Left cardiac atrium (tissue), 4 donors: ENCODE results near the gene HPCA. TPM values are rescaled to one million over a fixed set of nuclear protein-coding genes. Genes with fewer than 3 reads are reported as not detected.

Source experiments
- ATAC-seq, 2 donors: fragments of 200-7000 bp; cut with Tn5 transposase; one replicate each; pipeline ENCODE4 v1.9.1; 2020; ENCODE audit warnings: mild to moderate bottlenecking in 2 of 2, moderate library complexity in 2 of 2
- DNase-seq: peaks from one replicate; pipeline ENCODE4 v3.0.0-alpha.2; 2020
- intact Hi-C, 2 donors: fragments of 100-400 bp; cut with DNase I; formaldehyde crosslinking; loops; one replicate each; pipeline versions ENCODE4 v1.14.1 to v1.15.1; 2022 to 2023
- total RNA-seq, 2 donors: library from RNA; stranded (reverse); fragmentation: NEBNext Ultra II Directional; extraction: Animal tissue kit (Norgen Biotek cat#: 25700); gene quantifications; one replicate each; pipeline ENCODE4 v1.2.1, GENCODE V29; 2021
- donor health status: DM: no; HTN: yes; CAD: no.
- donor health status: DM: no; HTN: yes; CAD: no; lungs with severe emphysema.
- donor health status: DM: yes; HTN: yes; CAD: no.
- donor health status: Dilated cardiomyopathy.

Gene HPCA
- total RNA-seq, 2 donors from 2014 or later, result not detected

DNA sequence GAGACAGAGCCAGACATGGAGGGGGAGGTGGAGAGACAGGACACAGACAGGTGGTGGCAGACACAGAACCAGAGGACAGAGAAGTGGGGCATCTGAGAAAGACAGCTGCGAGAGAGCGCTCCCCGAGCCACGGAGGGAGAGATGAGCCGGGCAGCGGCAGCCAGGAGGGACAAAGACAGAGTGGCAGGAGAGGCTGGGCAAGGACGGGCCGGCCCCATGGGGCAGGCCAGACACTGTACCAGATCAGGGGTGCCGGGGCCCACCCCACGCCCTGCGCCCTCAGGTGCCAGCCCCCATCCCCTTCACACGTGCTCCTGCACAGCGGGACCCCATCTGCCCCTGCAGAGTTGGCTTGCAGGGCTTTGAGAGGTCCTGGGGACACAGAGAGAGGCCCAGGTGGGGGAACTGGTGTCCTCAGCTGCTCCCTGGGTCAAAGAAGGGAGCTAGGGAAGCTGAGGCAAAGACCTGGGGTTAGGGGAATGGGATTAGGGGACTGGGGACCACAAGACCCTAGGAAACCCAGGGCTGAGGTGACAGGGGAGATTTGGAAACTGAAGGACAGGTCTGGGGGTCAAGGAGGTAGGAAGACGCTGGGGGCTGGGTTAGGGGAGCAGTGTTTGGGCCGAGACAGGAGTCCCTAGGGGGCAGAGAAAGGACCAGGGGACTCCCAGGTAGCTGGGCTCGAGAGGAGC is 16.2 kb upstream of the HPCA start:
- intact Hi-C loops, result loop anchor here in 1 of 2 donors (10.0 kb wide), 1 partner anchor 215 kb away; the partner anchor contains the start of gene AZIN2
- peak; percentile 7 to 21 for ATAC-seq
- DNase-seq, result no peak

DNA sequence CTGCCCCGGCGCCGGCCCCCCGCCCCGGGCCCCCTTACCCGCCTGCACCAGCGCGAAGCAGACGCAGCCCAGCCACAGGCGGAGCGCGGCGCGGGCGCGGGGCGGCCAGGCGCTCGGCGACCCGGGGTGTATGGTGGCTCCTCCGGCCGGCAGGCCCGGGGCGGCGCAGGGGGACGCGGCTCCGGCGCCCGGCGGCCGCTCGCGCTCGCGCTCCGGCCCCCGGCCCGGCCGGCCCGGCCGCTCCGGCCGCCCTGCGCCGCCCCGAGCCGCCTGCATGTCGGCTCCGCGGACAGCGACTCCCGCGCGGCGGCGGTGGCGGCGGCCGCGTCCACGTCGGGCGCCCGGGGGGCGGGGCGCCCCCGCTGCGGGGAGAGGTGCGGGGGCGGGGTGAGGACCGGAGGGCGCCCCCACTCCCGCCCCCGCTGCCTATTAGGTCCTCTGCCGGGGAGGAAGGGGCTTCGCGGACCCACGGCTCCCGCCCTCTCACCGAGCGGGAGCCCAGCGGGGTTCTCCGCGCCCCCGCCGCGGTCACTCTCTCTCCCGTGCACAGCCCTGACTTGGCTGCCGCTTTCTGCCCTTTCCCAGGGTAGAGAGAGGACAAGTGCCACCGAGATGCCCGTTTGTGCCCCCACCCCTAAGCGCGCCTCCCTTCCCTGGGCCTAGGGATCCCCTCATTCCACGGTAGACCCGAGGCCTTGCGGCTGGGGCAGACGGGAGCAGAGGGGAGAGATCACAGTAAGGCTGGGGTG is 15.5 kb upstream of the HPCA start, which contains the start of gene FNDC5:
TSS of gene FNDC5 (minus strand) at position 298 of the 749 bp plus-strand sequence.
- ATAC-seq (peak; percentile 53 to 82), DNase-seq (no peak)
- intact Hi-C loops, result loop anchor here in 1 of 2 donors (10.0 kb wide), 1 partner anchor 214 kb away; the partner anchor contains the start of gene AZIN2

DNA sequence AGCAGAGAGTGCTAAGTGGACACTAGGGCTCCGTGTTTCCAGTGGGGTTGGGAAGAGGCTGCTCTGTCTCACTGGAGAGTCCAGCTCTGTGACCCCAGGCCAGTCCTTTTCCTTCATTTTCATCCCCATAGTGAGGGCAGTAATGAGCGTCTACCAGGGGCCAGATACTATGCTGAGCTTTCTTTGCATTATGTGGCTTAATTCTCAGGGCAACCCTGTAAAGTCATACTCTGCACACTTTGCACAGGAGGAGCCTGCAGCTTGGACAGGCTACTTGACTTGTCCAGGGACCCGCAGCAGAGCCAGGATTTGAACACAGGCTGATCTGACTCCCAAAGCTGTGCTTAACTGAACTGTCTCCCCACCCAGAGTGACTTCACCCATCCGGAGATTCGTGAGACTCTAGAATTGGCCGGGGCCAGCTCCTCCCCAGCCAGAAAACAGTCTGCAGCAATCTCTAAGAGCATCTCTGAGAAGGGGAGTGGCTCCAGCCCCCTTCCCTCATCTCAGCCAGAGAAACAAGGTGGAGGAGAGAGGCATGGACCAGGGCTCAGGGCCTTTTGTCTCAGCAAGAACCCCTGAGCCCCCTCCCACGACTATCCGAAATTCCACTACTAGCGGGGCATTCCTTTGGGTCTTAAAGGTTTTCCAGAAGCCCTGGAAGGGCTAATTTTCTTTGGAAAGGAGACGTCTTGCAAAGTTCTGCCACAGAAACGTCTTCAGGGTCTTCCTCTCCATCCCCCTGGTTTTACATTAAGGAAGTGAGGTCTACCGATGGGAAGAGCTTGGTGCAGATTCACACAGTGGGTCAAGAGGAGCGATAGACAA is 14.7 kb upstream of the HPCA start:
- DNase-seq (no peak), ATAC-seq (peak in 1 of 2 donors; percentile 42)
- intact Hi-C loops, result loop anchor here in 1 of 2 donors (10.0 kb wide), 1 partner anchor 213 kb away; the partner anchor contains the start of gene AZIN2

DNA sequence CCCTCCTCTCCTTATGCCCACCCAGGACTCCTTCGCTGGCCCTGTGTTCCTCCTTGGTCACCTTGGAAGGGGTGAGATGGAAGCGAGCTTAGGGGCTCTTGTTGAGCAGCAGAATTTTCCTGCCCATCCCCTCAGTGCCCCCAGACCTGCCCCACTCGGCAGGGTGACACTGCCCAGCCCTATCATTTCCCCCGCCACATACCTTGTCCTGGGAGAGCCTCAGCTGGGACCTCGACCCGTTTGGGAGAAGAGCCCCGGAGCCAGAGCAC is 14.2 kb upstream of the HPCA start:
- ATAC-seq, result no peak
- intact Hi-C loops, result loop anchor here in 1 of 2 donors (10.0 kb wide), 1 partner anchor 213 kb away; the partner anchor contains the start of gene AZIN2
- no peak for DNase-seq

DNA sequence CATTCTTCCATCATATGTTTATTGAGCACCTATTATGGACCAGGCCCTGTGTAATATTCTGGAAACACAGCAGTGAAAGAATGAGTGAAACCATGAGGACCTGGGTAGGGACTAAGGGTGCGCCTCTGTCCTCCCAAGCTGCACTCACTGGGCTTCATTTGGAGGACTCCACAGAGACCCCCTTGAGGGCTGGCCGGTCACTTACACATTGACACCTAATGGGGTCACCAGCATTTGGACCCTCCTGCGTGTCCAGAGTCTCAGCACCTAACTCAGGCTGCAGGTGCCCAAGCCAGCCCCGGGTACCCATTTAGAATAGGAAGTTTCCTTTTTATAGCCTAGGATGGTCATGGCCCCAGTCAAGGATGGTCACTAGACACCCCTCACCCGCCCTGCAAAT is 12.8 kb upstream of the HPCA start:
- no peak for DNase-seq
- no peak for ATAC-seq
- intact Hi-C loops, result loop anchor here in 1 of 2 donors (10.0 kb wide), 1 partner anchor 211 kb away; the partner anchor contains the start of gene AZIN2

DNA sequence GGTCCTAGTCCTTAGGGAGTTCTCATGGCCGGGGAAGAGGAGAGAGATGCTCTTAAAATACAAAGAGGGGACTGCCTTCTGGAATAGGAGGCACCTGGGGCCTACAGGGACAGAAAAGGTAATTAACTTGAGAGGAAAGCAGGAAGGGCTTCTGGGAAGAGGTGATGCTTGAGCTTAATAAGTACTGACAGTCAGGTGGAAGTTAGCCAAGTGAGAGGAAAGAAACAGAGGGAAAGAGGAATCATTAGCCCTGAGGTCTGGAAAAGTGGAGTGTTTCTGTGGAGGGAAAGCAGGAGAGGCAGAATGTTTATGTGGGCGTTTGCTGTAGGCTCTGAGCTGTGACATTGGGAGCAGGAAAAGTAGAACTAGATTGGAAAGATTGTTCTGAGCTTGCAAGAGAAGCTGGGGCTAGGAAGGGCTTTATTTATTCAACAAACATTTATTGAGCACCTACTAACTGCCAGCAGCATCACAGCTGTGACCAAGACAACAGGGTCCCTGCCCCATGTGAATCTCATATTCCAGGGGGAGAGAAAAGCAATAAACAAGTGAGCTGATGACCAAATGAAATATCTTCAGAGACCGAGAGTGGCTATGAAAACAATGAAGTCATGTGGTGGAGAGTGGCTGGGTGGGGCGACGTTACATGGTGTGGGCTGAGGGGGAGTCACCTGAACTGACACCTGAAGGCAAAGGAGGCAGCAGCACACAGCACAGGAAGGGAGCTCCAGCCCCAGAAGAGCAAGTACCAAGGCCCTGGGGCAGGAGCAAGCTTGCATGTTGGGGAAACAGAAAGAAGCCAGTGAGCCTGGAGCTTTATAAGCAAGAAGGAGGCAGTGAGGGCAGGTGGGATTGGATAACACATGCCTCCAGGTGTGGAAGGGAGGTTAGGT is 11.2 kb upstream of the HPCA start:
- DNase-seq, result no peak
- no peak for ATAC-seq
- intact Hi-C loops, result loop anchor here in 1 of 2 donors (10.0 kb wide), 1 partner anchor 210 kb away; the partner anchor contains the start of gene AZIN2

DNA sequence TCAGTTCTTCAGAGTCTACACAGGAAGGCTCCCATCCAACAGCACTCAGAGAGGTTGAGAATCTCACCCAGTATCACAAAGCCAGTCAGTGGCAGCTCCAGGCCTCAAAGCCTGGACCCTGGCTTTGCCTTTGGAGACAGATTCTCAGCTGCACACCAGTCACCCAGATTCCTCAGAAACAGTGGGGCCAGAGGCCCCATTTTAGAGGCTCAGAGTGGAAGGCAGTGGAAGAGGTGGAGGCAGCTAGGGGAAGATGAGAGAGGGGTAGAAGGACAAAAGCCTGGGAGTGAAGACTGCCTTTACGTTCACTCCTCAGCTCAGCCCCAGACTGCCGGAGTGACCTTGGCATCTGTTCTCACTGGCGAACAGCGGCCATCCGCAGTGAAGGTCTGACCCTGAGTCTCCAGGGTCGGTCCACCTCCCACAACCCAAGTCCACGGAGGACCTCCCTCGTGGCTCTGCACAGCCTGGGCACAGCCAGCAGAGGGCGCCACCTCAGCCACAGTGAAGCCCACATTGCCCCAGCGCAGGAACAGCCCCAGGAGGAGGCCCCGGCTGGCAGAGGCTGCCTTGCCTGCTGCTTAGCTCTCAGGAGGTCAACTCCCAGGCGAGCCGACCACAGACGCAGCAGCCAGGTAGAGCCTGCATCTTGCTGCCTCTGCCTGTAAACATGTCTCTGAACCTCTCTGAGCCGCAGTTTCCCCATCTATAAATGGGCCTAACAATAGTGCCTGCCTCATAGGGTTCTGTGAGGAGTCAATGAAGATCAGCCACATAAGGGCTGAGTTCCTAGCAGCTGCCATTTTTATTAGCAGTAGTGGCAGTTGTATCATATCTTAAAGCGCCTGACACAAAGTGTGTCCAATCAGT is 9.7 kb upstream of the HPCA start:
- ATAC-seq, result peak; percentile 38 to 63
- intact Hi-C loops, result loop anchor here in 1 of 2 donors (10.0 kb wide), 1 partner anchor 208 kb away; the partner anchor contains the start of gene AZIN2
- peak; percentile 60 for DNase-seq

DNA sequence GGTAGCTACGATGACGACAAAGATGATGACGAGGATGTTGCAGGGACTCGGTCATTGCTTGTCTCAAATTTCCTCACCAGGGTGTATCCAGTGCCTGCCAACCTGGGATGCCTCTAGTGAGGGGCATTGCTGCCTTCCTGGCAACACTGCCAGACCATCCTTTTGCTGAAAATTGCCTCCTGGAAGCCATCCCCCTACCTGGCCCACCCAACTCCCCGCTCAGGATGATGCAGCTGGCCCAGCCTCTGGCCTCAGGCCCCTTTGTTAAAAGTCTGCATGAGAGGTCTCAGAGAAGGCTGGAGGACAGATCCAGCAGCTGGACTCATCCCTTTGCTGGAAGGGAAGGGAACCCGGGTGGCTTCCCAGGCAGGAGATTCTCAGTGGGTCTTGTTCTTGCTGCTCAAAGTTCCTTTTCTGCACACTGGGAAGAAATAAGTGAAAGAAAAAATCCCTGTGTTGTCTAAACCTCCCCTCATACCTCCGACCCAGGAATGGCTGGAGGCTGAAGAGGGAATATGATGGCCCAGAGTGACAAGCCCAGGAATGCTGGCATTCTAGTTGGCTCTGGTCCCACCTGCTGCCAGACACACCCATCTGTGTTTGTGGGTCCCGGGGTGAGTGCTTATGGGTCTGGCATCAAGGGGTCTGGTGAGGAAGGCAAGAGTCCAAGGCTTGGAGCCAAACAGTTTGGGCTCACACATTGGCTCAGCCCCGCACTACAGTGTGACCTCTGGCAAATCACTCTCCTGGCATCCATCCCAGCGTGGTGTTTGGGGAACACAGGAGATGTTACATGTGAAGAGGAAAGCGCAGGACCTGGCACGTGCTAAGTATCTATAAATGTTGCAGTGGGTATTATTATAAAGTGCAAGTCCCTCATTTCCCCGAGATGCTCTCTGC is 8.8 kb upstream of the HPCA start:
- intact Hi-C loops, result loop anchor here in 1 of 2 donors (10.0 kb wide), 1 partner anchor 207 kb away; the partner anchor contains the start of gene AZIN2
- peak; percentile 77 for DNase-seq
- ATAC-seq, result peak; percentile 47 to 78

DNA sequence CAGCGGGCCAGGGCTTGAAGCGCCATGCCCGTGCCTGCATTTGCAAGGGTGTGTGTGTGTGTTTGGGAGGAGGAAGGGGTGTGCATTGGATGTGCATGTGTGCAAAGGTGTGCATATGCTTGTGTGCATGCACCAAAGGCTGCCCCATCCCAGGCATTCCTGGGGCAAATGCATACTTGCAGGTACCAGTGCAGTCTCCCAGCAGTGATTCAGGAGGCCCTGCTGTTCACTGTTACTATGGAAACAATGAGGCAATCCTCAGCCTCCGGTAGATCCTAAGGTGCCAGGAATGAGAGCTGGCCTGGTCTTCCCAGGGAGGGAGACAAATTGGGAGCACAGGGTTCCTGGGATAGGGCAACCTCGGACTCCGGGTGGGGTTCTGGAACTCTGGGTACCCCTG is 8.1 kb upstream of the HPCA start:
- ATAC-seq, result no peak
- no peak for DNase-seq
- intact Hi-C loops, result loop anchor here in 1 of 2 donors (10.0 kb wide), 1 partner anchor 207 kb away; the partner anchor contains the start of gene AZIN2

DNA sequence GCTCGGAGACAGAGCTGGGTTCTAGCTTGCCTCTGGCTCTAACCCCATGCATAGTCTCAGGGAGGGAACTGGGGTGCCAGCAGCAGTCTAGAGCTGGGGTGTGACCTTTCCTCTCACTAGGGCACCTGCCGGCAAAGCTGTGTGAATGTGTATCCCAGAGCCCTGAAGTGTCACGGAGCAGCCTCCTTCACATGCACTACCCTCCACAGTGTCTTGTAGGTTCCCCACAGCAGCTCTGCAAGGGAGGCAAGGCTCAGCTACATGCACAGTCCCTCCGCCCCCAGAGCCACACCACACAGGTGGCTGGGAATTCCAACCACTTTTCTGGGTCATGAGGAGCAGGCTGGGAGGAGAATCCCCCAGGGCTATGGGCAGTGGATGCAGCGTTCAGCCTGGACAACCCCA is 7.7 kb upstream of the HPCA start:
- DNase-seq (no peak), ATAC-seq (no peak)
- intact Hi-C loops, result loop anchor here in 1 of 2 donors (10.0 kb wide), 1 partner anchor 206 kb away; the partner anchor contains the start of gene AZIN2

DNA sequence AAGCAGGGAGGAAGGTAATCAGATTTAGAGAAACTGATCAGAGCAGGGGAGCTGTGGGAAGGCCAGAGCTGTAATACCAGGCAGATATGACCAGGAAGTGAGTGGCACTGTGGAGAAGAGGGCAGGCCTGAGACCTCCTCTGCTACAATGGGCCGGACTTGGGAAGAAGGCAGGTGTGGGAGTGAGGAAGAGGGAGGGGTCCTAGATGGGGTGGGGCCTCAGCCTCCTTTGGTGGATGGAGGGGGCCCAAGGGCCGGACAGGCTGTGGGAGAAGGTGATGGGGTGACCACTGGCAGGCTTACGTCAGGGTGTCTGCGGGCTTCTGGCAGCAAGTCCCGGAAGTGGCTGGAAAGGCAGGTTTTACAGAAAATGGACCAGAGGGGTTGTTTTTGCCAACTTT is 5.0 kb upstream of the HPCA start:
- intact Hi-C loops, result no loop called here
- ATAC-seq, result no peak
- no peak for DNase-seq

DNA sequence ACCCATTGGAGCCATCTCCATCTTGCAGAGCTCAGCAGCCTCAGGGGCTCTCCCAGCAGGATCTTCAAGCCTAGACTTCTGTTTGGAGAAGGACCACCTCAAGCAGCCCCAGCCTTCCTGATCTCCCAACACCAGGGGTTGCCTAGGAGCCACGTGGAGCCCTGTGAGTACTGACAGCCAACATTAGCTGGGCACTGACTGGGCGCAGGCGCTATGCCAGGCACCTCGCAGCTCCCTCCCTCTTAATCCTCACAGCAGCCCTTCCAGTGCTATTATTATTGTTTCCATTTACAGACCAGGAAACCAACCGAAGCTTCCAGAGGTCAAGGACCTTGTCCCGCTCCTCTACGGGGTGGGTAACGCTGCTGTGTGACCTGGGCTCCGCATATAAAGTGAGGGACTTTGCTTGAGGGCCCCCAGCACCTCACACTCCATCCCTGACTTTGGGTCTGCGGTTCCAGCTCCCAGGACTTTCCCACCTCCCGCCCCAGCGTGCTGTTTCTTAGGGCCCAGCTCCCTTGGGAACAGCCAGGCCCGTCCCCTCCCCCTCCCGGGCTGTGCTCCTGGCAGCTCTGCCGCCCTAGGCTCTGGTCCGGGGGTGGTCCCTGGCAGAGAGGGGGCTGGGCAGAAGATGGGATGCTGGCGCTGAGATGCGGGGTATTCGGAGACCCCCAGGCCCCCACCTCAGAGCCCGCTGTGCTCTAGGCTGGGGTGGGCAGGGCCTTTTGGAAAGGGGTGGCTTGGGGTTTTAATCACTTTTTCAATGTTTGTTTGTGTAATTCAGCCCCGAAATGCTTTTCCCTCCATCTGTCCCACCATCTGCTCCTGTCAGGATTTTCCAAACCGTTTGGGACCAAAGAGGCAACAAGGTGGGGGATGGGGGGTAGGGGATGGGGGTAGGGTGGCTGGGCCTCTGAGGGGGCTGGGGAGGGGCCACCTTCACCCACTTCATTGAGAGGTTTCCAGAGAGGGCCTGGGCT is 4.1 kb upstream of the HPCA start:
- DNase-seq (peak; percentile 58), ATAC-seq (peak; percentile 62 to 67)
- intact Hi-C loops, result no loop called here

DNA sequence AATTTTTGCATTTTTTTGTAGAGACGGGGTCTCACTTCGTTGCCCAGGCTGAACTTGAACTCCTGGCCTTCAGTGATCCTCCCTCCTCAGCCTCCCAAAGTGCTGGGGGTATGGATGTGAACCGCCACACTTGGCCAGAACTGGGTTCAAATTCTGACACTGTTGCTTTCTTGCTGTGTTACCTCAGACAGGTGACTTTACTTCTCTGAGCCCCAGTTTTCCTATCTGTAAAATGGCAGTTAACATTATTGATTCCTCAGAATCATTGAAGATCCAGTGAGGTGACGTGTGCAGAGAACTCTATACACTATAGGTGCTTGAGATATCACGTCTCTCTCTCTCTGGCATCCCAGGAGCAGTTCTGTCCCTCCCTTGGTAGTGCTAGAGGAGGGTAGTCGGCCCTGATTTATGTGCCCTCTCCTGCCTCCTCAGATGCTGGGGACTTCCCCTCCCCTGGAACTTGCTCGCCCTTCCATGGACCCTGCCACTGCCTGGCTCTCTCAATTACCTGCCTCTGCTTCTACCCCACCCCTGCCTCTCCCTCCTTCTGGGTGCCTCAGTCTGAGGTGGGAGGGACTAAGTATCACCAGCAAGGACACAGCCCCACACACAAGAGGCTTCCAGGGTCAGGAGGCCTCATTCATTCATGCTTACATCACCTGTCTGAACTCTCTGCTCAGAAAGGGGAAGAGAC is 2.8 kb upstream of the HPCA start:
- intact Hi-C loops, result no loop called here
- ATAC-seq (no peak), DNase-seq (no peak)

DNA sequence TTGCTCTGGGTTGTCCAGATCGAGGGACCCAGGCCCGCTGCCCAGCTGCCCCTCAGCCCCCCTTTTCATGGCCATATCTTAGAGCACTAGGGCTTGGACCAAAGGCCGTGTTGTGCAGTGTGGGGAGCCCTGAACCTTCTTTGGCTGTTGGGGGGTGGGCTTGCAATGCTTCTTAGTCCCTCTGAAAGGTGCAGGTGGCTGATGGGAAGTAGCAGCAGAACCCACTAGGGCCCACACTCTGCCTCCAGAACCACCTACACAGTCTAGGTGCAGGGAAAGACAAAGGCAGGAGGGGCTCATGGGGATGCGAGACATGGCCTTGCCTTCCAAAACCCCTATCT is 2.3 kb upstream of the HPCA start:
- DNase-seq, result no peak
- ATAC-seq, result no peak
- intact Hi-C loops, result no loop called here

DNA sequence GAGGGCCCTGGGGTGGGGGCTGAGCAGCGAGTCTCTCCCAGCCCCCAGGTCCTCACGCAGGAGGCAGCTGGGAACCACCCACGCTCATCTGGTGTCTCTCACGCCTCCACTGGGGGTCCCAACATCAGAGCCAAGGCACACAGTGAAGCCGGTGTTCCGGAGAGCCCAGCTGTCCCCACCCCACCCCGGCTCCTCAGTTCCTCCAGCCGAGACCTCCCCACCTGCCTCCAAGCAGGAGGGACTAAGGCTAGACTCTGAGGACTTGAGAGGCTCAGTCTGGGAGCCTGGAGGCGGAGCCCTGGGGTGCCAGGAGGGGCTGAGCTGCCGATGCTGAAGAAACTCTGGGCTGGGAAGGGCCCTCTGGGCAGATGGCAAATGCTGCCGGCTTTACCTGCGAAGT is 1.6 kb upstream of the HPCA start:
- intact Hi-C loops, result no loop called here
- no peak for DNase-seq
- ATAC-seq, result no peak
